ENCODE results near the gene B4GALT7. TPM values are rescaled to one million over a fixed set of nuclear protein-coding genes. Genes with fewer than 3 reads are reported as not detected.

The B4GALT7 gene
- total RNA-seq, 2 donors from 2014 or later: 27.4 to 33.7 TPM

DNA sequence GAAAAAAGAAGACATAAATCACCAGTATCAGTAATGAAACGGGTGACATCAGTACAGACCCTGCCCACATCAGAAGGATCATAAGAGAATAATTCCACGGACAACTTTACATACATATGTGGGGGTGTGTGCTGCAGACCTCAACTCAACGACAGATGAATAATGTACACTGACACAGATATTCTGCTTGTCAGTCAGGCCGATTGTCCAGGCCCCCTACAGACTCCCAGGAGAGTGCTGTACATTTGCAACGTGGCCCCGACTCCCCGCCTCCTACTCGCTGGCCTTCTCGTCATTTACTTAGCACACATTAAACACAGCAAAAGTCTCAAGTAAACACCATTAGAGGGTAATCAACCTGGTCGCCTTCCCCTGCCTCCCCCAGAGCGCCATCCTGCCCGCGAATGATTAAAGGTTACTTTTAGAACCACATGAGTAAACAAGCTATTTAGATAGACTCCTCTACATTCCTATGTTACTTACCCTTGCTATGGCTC is 11.5 kb upstream of the B4GALT7 start:
- no peaks in the 10 kb centered on the region for H3K9me3 ChIP-seq (ENCODE audit: control insufficient read depth, low read length)
- TF ChIP-seq, protein P1, sequence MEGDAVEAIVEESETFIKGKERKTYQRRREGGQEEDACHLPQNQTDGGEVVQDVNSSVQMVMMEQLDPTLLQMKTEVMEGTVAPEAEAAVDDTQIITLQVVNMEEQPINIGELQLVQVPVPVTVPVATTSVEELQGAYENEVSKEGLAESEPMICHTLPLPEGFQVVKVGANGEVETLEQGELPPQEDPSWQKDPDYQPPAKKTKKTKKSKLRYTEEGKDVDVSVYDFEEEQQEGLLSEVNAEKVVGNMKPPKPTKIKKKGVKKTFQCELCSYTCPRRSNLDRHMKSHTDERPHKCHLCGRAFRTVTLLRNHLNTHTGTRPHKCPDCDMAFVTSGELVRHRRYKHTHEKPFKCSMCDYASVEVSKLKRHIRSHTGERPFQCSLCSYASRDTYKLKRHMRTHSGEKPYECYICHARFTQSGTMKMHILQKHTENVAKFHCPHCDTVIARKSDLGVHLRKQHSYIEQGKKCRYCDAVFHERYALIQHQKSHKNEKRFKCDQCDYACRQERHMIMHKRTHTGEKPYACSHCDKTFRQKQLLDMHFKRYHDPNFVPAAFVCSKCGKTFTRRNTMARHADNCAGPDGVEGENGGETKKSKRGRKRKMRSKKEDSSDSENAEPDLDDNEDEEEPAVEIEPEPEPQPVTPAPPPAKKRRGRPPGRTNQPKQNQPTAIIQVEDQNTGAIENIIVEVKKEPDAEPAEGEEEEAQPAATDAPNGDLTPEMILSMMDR (conservative IDR thresholded peaks at IDR 0.05): no peak
- no peak for DNase-seq
- H3K4me1 ChIP-seq (ENCODE audit: control insufficient read depth, insufficient read depth, low read length): no peaks in the 10 kb centered on the region
- H3K9me3 Mint-ChIP-seq: no peaks in the 10 kb centered on the region
- H3K36me3 ChIP-seq (ENCODE audit: control insufficient read depth, insufficient read depth, low read length): peaks cover 4% of the 10 kb centered on the region
- no peak overlapping the region for H3K27ac Mint-ChIP-seq
- peaks cover 4% of the 10 kb centered on the region for H3K36me3 Mint-ChIP-seq (ENCODE audit: low read depth)
- H3K4me3 Mint-ChIP-seq: no peak overlapping the region
- H3K4me1 Mint-ChIP-seq: peaks cover 10% of the 10 kb centered on the region
- no peak overlapping the region for H3K27ac ChIP-seq (ENCODE audit: low read depth, low read length)
- H3K4me3 ChIP-seq (ENCODE audit: low read length): peak overlapping the region; percentile 66
- peaks cover 44% of the 10 kb centered on the region for H3K27me3 Mint-ChIP-seq (ENCODE audit: insufficient read depth)
- H3K27me3 ChIP-seq (ENCODE audit: control insufficient read depth, insufficient read depth, low read length, poor library complexity, severe bottlenecking): peaks cover 58% of the 10 kb centered on the region
- 69 to 76% methylated on average over 10 to 13 of the region's 13 CpGs for WGBS, 2 experiments (ENCODE audit: insufficient coverage in 1 of 2, insufficient read length in 1 of 2)
- H3K9ac ChIP-seq (ENCODE audit: extremely low read depth, low read length, poor library complexity, severe bottlenecking): no peak overlapping the region

DNA sequence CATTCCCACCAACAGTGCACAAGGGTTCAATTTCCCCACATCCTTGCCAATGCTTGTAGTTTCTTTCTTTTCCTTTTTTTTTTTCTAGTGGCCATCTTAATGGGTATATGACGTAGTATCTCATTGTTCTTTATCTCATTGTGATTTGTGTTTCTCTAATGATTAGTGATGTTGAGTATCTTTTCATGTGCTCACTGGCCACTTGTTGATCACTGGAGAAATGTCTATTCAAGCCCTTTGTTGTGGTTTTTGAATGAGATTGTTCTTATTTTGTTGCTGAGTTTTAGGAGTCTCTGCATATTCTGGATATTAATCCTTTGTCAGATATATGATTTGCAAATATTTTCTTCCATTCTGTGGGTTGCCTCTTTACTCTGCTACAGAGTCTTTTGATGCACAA is 9.5 kb upstream of the B4GALT7 start:
- Mint-ChIP-seq H3K4me3 (no peak overlapping the region), H3K4me1 (peaks cover 10% of the 10 kb centered on the region), H3K27ac (no peak overlapping the region), H3K9me3 (no peaks in the 10 kb centered on the region), H3K27me3 (ENCODE audit: insufficient read depth) (peaks cover 25% of the 10 kb centered on the region), H3K36me3 (ENCODE audit: low read depth) (peaks cover 21% of the 10 kb centered on the region)
- no peaks in the 10 kb centered on the region for H3K9me3 ChIP-seq (ENCODE audit: control insufficient read depth, low read length)
- H3K27ac ChIP-seq (ENCODE audit: low read depth, low read length): no peak overlapping the region
- no peak for DNase-seq
- no peak overlapping the region for H3K4me3 ChIP-seq (ENCODE audit: low read length)
- TF ChIP-seq, protein P1 (conservative IDR thresholded peaks at IDR 0.05): no peak
- no peaks in the 10 kb centered on the region for H3K4me1 ChIP-seq (ENCODE audit: control insufficient read depth, insufficient read depth, low read length)
- H3K36me3 ChIP-seq (ENCODE audit: control insufficient read depth, insufficient read depth, low read length): peaks cover 23% of the 10 kb centered on the region
- peaks cover 42% of the 10 kb centered on the region for H3K27me3 ChIP-seq (ENCODE audit: control insufficient read depth, insufficient read depth, low read length, poor library complexity, severe bottlenecking)
- 100% methylated on average over 1 of the region's 1 CpG; no CpG with 5 or more reads in 1 of the 2 experiments for WGBS, 2 experiments (ENCODE audit: insufficient coverage in 1 of 2, insufficient read length in 1 of 2)
- no peak overlapping the region for H3K9ac ChIP-seq (ENCODE audit: extremely low read depth, low read length, poor library complexity, severe bottlenecking)

DNA sequence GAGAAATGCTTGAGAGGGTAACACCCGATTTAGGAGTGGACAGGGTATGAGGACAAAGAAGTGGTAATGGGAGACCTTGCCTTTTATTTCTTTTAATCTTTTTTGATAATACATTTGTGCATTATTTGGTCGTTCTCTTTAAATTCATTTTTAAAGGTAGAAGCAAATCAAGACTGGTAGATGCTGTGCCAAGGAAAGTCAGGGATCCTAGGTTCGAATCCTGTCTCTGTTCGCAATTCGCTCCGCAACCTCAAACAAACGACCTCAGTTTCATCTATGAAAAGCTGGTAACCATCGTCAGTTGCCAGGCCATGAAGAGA is 8.3 kb upstream of the B4GALT7 start:
- H3K27ac Mint-ChIP-seq: no peak overlapping the region
- H3K4me3 Mint-ChIP-seq: peak overlapping the region; percentile 88
- TF ChIP-seq, protein P1 (conservative IDR thresholded peaks at IDR 0.05): no peak
- no peaks in the 10 kb centered on the region for H3K9me3 Mint-ChIP-seq
- Histone ChIP-seq H3K27ac (ENCODE audit: low read depth, low read length) (no peak overlapping the region), H3K4me1 (ENCODE audit: control insufficient read depth, insufficient read depth, low read length) (no peaks in the 10 kb centered on the region), H3K9ac (ENCODE audit: extremely low read depth, low read length, poor library complexity, severe bottlenecking) (peak overlapping the region; percentile 94), H3K36me3 (ENCODE audit: control insufficient read depth, insufficient read depth, low read length) (peaks cover 36% of the 10 kb centered on the region), H3K27me3 (ENCODE audit: control insufficient read depth, insufficient read depth, low read length, poor library complexity, severe bottlenecking) (peaks cover 31% of the 10 kb centered on the region), H3K4me3 (ENCODE audit: low read length) (peak overlapping the region; percentile 93), H3K9me3 (ENCODE audit: control insufficient read depth, low read length) (no peaks in the 10 kb centered on the region)
- peaks cover 32% of the 10 kb centered on the region for H3K36me3 Mint-ChIP-seq (ENCODE audit: low read depth)
- peaks cover 14% of the 10 kb centered on the region for H3K27me3 Mint-ChIP-seq (ENCODE audit: insufficient read depth)
- no peak for DNase-seq
- H3K4me1 Mint-ChIP-seq: peaks cover 10% of the 10 kb centered on the region
- 8 to 22% methylated on average over 7 to 8 of the region's 8 CpGs for WGBS, 2 experiments (ENCODE audit: insufficient coverage in 1 of 2, insufficient read length in 1 of 2)
